ENCODE measurements around the gene MUC20. TPM values are rescaled to one million over a fixed set of nuclear protein-coding genes. Genes with fewer than 3 reads are reported as not detected.
A peak's percentile ranks its signal among the peaks of the same experiment; 100 is the strongest.
"Not testable (repeated sequence)": the region's sequence is repeated elsewhere in the genome, so short reads cannot be mapped to it uniquely, and the experiment has no call there.

Gene MUC20
- total RNA-seq, 6 experiments from 2014 or later = 1.9 to 40.7 (median 22.6) TPM

- ATAC-seq (no peak), DNase-seq (peak in 1 of 3 donors; percentile 31)
- Histone ChIP-seq H3K27me3 (no peaks in the 10 kb centered on the region), H3K36me3 (no peaks in the 10 kb centered on the region), H3K27ac (no peak overlapping the region), H3K4me1 (no peaks in the 10 kb centered on the region), H3K9me3 (no peaks in the 10 kb centered on the region), H3K4me3 (no peak overlapping the region)
- TF ChIP-seq CTCF (IDR thresholded peaks at IDR 0.05) = no peak
- TF ChIP-seq POLR2A (IDR thresholded peaks at IDR 0.05) = no peak
- intact Hi-C loops (cut with DNase I) = loop anchor here in 1 of 2 donors (10.0 kb wide), 1 partner anchor 66 kb away; no protein-coding TSS in a partner anchor
- WGBS (ENCODE audit: insufficient coverage, low coverage, low lambda C conversion rate, missing lambda C conversion rate) = 72% methylated on average over 3 of the region's 17 CpGs
Measured at GRCh38 chr3:195768831-195769303, 48.1 kb downstream of the MUC20 start.

- no peaks in the 10 kb centered on the region for H3K4me1 ChIP-seq
Measured at GRCh38 chr3:195769551-195769950, 48.8 kb downstream of the MUC20 start.

GRCh38 chr3:195770081-195770840, 49.5 kb downstream of the MUC20 start:
- no peaks in the 10 kb centered on the region for H3K27me3 ChIP-seq
- no peak overlapping the region for H3K27ac ChIP-seq
- TF ChIP-seq POLR2A (IDR thresholded peaks at IDR 0.05) (no peak), CTCF (IDR thresholded peaks at IDR 0.05) (no peak)
- ATAC-seq = peak in 3 of 4 donors; percentile 19 to 58 (median 52)
- DNase-seq = peak in 1 of 3 donors; percentile 51
- H3K36me3 ChIP-seq = no peaks in the 10 kb centered on the region
- intact Hi-C loops (cut with DNase I) = no loop called here
- no peaks in the 10 kb centered on the region for H3K9me3 ChIP-seq
- H3K4me1 ChIP-seq = no peaks in the 10 kb centered on the region
- 49% methylated on average over 7 of the region's 16 CpGs for WGBS (ENCODE audit: insufficient coverage, low coverage, low lambda C conversion rate, missing lambda C conversion rate)
- H3K4me3 ChIP-seq = no peak overlapping the region

More at GRCh38 chr3:195769551-195769950, 48.8 kb downstream of the MUC20 start:
- Histone ChIP-seq H3K36me3 (no peaks in the 10 kb centered on the region), H3K27me3 (no peaks in the 10 kb centered on the region), H3K9me3 (no peaks in the 10 kb centered on the region), H3K27ac (no peak overlapping the region), H3K4me3 (no peak overlapping the region)
- intact Hi-C loops (cut with DNase I) = loop anchor here in 1 of 2 donors (10.0 kb wide), 1 partner anchor 65 kb away; no protein-coding TSS in a partner anchor
- WGBS (ENCODE audit: insufficient coverage, low coverage, low lambda C conversion rate, missing lambda C conversion rate) = 48% methylated on average over 2 of the region's 10 CpGs
- TF ChIP-seq POLR2A (IDR thresholded peaks at IDR 0.05) = no peak
- no peak for TF ChIP-seq CTCF (IDR thresholded peaks at IDR 0.05)
- ATAC-seq (no peak), DNase-seq (peak in 1 of 3 donors; percentile 26)

GRCh38 chr3:195770841-195771645, 50.3 kb downstream of the MUC20 start:
- 77% methylated on average over 10 of the region's 28 CpGs for WGBS (ENCODE audit: insufficient coverage, low coverage, low lambda C conversion rate, missing lambda C conversion rate)
- H3K27me3 ChIP-seq; H3K4me3 ChIP-seq; H3K27ac ChIP-seq; H3K4me1 ChIP-seq; ATAC-seq; H3K9me3 ChIP-seq; intact Hi-C loops (cut with DNase I); H3K36me3 ChIP-seq: not testable (repeated sequence)
- DNase-seq = peak in 1 of 3 donors; percentile 21

Data from right lobe of liver (tissue), 6 donors.